ENCODE measurements around the gene TAF11.
"Not testable (repeated sequence)": the region's sequence is repeated elsewhere in the genome, so short reads cannot be mapped to it uniquely, and the experiment has no call there.

The TAF11 gene

DNA sequence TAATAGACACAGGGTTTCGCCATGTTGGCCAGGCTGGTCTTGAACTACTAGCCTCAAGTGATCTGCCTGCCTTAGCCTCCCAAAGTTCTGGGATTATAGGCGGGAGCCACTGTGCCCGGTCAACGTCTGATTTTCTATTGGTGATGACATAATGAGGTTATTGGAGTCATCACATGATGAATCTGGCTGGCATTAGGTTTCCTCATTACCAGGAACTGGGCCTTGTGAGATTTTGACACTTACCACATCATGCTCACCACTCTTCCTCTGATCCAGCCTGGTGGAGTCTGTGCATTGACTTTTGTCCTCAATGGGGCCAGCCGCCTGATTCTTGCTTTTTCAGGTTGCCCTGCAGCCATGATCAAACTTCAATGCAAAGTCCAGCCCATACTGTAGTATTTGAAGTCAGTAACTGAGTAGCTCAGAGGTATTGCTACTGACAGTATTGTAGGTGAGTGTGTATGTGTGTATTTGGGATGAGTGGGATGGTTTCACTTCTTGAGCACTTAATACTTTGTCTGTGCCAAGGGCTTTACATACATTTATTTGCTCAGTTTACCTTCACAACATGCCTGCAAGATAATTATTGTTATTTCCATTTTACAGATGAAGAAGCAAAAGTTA lies 17.3 kb upstream of the TAF11 start:
- no peak for DNase-seq

DNA sequence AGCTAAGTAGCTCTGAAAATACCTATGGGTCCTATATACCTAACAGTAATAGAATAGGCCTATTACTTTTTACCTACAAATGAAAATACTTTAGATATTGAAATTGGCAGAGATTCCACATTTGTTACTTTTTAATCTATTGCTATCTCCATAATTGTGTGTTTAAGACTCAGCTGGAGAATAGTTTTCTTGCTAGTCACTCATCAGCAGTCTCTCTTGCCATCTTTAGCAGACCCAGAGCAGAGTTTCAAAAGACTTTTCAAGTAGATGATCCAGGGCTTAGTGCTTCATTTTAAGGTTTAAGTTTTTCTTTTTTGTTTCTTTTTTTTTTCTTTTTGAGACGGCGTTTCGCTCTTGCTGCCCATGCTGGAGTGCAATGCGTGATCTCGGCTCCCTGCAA lies 14.1 kb upstream of the TAF11 start:
- no peak for DNase-seq

DNA sequence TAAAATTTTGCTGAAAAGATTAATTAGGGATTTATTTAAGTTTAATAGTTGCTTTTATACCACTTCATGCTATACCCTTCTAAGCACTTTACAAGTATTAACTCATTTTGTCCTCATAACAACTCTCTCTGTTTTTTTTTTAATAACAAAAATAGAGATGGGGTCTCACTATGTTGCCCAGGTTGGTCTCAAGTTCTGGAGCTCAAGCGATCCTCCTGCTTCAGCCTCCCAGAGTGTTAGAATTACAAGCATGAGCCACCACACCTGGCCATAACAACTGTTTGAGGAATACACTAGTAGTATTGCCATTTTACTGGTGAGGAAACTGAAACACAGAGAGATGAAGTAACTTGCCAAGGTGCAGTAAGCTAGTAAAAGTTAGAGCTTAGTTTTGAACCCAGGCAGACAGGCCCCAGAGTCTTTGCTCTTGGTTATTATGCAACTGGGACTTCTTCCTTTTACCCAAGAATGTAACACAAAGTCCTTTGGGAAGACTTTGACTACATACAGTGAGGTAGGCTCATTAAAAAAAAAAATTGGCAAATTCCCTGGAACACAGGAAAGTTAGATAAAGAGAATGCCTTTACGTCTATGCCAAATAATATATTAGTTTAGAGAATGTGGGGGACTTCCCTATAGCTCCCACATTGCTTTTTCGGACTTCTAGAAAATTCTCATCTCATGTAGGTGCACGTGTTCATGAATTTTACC lies 12.6 kb upstream of the TAF11 start:
- DNase-seq = no peak

DNA sequence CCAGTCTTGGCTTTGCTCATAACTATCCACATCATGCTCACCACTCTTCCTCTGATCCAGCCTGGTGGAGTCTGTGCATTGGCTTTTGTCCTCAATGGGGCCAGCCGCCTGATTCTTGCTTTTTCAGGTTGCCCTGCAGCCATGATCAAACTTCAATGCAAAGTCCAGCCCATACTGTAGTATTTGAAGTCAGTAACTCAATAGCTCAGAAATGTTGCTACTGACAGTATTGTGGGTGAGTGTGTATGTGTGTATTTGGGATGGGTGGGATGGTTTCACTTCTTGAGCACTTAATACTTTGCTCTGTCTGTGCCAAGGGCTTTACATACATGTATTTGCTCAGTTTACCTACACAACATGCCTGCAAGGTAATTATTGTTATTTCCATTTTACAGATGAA lies 11.9 kb upstream of the TAF11 start:
- not testable (repeated sequence) for DNase-seq

DNA sequence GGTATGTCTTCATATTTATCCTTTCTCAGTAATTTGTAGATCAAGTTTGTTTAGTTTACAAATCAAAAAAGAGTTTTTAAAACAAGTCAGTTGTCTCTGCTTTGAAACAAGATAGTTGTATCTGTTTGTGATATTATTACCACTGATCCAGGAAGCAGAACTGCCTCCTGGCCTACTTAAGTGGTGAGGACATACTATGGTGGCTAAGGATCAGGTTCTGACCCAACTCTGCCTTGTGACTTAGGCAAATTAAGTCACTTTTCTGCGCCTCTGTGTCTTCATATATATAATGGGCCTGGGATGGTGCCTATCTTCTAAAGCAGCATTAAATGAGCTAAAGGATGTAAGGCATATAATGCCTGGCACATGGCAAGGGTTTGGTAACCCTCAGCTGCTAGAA lies 9.9 kb upstream of the TAF11 start:
- DNase-seq = no peak

DNA sequence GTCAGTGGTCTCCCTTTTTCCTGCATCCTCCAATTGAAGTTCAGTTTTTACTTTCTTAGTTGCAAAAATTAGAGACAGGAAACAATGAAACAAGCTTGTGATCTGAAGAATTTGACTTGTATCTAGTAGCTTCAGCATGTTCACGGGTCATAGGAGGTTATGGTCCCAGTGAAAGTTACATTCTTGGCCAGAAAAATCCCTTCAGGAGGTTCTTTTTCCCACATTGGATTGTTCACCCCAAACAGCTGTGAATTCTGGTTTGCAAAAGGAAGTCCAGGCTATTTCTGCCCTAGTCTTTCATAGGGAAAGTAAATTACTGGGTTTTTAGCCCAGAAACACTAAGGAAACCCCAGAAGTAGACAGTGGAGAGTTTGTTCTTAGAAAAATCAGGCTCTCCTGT lies 9.3 kb upstream of the TAF11 start:
- DNase-seq = no peak

DNA sequence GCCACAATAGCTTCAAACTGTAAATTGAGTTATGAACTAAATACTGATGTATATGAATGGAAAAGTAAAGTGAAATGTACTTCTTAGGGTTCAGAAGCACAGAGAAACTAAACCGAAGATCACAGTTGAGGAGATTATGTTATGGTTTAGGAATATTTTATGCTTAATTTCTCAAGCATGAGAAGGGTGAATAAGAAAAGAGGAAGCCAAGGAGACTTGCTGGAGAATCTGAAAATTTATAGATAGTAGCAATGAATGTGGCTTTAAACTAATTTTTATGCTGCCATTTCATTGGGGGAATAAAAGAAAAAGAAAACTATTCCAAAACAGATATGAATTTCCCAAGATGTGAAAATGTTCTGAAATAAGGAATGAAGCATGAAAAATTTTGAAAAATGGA lies 6.9 kb upstream of the TAF11 start:
- no peak for DNase-seq

DNA sequence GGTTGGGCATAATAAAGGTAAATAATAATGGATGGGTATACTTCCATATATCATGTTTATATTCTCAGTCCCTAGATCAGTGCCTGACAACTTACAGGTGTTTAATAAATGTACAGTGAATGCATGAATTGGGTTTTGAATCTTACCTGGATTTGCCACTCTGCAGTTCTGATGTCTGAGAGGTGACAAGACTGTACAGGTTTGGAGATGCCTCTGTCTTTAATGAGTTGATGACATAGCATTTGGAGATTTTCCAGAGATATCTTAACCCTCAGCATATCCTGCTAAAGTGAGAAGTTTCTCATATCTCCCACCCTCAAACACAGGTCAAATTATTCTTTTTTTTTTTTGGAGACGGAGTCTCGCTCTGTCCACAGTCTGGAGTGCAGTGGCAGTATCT lies 3.5 kb upstream of the TAF11 start:
- DNase-seq = no peak

DNA sequence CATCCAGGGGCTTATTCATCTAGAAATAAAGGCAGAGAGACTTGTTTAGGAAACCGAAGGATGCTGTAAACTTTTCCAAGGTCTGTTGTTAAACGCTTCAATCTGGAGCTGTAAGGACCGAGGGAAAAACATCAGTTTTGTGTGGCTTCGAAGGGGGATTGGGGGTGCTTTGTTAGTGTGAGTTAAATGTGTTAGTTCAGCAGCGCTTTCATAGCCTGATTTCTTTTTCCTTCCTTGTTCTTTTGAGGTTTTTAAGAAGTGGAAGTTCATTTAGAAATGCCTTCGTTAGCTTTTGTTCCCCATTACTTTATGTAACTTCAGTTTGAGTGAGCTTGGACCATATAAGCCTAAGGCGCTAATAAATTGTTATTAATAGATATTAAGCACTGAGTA lies 2.7 kb upstream of the TAF11 start:
- no peak for DNase-seq

DNA sequence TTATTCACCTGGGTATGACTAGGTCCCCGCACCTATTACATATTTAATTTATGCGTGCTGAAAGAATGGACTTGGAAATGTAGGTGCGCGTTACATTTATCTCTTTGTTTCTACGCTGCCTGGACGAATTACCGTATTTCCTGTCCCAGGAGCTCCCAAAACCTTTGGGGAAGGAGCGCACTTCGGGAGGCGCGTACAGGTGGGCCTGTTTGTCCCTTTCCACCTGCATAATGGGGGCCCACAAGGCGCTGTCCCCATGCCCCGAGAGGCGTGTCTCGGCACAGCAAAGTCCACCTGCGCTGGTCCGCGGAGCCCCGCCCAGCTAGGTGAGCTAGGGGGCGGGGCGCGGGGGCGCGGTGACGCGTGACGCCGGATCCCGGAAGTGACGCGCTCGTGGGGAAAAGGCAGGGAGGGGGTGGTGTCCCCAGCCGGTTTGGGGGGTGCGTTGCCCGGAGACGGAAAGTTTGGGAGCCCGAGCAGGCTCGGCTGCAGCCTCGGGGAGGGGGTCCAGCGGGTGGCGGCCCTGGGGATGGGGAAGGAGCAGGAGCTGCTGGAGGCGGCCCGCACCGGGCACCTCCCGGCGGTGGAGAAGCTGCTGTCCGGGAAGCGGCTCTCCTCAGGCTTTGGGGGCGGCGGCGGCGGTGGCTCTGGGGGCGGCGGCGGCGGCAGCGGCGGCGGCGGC lies 1.2 kb upstream of the TAF11 start, which contains the start of gene ANKS1A:
TSS of gene ANKS1A (plus strand) at position 382 of the 682 bp plus-strand sequence. CDS start at position 530, 148 bp downstream.
- DNase-seq = peak; percentile 82 to 90 (median 88)

DNA sequence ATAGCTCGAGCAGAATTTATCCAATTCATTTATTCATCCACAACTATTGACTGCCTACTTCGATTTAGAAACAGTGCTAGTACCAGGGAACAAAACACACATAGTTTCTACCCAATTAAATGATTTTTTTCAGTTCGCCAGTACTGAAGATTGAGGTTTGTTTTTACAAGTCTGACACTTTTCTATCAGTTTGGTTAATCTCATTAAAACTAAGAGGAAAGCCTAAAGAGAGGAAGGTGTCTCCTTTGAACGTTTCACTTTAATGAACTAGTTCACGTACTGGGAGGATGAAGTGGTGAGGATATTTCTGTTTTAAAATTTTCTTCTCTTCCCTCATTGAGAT lies 643 bp upstream of the TAF11 start:
- DNase-seq = peak in 1 of 5 experiments; percentile 24

DNA sequence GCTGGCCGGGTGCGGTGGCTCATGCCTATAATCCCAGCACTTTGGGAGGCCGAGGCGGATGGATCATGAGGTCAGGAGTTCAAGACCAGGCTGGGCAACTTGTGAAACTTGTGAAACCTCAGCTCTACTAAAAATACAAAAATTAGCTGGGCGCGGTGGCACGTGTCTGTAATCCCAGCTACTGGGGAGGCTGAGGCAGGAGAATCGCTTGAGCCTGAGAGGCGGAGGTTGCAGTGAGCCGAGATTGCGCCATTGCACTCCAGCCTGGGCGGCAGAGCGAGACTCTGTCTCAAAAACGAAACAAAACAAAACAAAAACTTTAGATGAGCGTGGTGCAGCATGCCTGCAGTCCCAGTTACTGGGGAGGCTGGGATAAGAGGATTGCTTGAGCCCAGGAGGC lies 2.0 kb downstream of the TAF11 start:
- not testable (repeated sequence) for DNase-seq

DNA sequence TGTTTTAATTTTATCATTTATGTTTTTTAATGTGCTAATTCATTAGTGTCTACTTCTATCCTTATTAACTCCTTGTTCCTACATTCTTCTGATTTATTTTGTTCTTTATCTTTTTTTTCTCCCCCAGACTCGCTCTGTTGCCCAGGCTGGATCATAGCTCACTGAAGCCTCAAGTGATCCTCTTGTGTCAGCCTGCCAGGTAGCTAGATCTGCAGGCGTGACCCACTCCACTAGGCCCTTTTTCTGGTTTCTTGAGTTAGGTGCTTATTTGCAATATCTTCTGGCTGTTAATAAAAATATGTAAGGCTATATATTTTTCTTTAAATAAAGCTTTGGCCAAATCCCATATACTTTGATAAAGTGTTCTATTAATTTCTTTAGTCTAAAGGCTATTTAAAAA lies 2.8 kb downstream of the TAF11 start:
- DNase-seq = no peak

DNA sequence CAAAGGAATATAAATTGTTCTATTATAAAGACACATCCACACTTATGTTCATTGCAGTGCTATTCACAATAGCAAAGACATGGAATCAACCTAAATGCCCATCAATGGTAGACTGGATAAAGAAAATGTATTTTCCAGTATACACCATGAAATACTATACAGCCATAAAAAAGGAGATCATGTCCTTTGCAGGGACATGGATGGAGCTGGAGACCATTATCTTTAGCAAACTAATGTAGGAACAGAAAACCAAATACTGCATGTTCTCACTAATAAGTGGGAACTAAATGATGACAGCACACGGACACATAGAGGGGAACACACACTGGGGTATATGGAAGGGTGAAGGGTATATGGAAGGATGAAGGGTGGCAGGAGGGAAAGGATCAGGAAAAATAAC lies 3.8 kb downstream of the TAF11 start:
- DNase-seq = not testable (repeated sequence)

DNA sequence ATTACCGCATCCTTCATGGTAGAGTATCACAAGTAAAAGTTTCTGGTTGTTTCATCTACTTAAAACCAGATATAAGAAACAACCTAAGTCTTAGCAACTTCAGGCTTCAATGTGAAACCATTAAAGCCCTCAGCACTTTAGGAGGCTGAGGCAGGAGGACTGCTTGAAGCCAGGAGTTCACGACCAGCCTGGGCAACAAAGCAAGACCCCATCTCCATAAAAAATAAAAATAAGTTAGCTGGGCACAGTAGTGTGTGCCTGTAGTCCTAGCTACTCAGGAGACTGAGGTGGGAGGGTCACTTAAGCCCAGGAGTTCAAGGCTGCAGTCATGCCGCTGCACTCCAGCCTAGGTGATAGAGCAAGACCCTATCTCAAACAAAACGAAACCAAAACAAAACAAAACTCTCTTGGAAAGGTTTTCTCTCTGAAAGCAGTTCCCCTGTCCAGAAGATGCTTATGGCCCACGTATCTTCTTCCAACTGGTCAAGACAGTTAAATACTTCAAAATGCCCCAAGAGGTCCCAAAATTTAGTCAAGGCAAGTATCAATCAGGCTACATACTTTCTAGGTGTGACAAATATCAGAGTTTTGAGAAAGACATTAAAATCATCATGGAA lies 9.9 kb downstream of the TAF11 start:
- no peak for DNase-seq

DNA sequence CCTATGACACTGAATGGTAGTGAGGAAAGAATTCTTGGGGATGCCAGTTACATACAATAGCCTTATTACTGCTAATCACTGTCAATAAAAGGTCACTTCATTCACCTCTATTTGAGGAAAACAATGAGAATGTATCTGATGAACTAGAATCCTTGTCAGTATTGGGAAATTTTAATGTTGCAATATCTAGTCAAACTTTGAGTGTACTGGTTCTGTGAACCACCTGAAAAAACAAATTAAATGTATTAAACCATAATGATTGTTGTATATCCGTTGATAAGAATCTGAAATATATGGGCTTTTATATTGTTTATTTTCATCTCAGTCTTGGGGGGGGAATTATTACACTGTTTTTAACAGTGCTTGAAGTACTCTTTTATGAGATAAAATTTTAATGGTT lies 10.6 kb downstream of the TAF11 start:
- DNase-seq = no peak

DNA sequence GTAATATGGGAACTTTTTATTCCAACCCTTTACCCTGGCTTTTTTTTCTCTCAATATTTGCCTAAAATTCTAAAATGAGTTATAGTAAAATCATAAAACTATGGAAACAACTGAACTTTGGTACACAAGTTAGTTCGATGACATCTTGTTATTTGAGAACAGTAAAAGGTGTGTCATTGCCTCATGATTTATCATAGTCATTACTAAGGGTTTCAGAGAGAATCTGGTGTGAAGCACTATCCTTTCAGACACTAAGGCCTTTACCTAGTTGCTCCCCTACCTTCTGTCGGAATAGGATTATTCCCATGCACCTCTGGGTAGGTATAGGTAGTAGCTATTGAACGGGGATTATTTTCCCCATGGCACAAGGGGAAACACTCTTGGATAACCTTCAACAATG lies 11.4 kb downstream of the TAF11 start:
- DNase-seq = no peak

DNA sequence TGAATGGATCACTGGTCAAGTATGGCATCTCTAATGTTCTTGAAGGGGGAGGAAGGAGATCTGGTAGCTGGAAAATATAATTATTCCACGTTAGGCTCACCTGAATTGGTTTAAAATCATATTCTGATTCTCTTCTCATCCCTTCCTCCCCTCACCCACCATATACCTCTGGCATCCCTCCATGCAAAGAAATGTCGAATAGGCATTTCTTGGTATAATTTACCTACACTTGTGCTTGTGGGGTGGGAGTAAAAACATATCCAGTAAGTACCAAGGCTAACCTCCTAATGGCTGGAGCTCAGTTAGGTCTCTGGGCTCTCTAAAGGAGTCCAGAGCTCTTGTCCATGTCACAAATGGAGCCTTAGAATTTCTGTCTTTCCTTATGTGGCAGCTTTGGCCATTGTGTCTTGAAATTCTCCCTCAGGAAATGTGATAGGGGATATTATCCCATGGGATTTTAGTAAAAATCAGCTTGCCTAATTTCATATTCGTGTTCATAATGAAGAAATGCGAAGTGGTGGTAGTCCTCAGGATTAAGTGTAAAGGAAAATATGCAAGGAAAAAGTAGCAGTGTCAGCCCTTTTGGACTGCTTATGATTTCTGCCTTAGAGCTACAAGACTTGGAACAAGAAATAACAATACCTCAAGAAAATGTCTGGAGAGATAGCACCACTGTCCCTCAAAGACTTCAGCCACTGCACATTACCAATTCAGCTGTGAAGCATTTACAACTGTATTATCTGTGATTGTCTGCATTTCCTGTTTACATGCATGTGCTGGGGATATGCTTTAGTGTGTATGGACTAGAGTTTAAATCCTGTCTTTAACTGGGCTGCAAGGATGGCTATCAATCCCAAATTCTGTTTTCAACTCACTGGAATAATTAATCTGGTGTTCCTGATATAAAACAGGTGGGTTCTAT lies 12.3 kb downstream of the TAF11 start:
- no peak for DNase-seq

DNA sequence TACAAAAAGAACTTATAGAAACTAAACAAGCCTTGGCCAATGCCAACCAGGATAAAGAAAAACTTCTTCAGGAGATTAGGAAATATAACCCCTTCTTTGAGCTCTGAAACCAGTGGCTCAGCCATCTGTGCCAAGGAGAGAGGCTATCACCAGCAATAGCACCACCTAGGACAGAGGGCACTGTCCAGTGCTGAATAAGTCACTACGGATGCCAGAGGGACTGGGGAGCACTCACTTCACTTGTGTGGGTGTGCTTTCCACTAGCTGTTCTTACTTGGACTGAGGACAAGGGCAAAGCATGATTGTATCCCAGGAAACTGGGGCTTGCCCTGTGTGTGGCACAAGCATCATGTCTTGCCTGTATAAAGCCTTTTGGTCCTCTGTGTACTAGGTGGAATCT lies 15.5 kb downstream of the TAF11 start:
- no peak for DNase-seq

DNA sequence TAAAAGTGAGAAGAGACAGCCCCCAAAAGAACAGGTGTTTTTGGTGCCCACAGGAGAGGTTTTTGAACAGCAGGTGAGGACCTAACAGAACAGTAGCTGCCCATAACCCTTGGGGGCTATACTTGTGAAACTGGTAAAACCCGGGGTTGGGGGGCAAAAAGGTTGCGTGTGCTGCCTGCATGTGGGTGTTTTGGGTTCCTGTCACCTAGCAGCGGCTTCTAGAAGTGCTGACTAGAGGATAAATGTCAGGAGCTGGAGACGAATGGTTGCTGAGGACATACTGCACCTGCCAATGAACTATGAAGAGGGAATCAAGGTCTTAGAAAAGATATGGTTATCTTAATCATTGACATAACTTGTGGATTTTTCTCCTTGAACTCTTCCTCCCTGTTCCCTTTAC lies 16.0 kb downstream of the TAF11 start:
- no peak for DNase-seq

DNA sequence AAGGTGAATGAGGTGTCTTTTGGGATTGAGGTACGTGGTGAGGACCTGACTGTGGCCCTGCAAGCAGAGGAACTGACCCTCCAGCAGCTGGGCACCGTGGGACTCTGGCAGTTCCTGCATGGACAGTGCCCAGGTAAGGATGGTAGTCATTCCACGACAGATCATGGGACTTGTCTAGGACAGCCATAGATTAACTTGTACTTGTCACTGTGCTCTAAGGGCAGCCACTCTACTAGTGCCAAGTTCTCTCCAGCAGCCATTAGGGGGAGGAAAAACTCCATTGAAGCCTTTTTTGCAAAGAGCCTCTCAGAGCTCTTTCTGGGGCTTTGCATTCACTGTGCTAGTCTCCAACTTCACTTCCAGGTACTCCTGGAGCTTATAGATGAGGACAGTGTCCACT lies 20.4 kb downstream of the TAF11 start:
- peak in 1 of 5 experiments; percentile 14 for DNase-seq

DNA sequence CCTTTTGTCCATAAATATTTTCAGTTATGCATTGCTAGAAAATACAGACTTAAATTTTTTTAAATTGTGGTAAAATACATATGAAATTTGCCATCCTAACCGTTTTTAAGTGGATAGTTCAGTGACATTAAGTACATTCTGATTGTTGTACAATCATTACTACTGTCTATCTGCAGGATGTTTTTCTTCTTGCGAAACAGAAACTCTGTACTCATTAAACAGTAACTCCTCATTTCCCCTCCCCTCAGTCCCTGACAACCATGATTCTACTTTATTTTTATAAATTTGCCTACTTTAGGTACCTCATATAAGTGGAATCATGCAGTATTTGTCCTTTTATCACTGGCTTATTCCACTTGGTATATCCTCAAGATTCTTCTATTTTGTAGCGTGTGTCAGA lies 21.3 kb downstream of the TAF11 start:
- no peak for DNase-seq

DNA sequence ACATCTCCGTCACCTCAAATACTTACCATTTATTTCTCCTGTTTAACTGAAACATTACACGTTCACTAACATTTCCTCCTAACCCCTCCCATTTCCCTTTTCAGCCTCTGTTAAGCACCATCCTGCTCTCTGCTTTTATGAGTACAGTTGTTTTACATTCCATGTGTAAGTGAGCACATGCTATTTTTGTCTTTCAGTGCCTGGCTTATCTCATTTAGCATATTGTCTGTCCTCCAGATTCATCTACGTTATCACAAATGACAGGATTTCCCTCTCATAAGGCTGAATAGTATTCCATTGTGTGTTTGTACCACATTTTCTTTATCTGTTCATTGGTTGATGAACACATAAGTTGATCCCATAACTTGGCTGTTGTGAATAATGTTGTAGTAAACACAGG lies 22.7 kb downstream of the TAF11 start:
- DNase-seq = no peak

All from T-helper 2 cell (primary cell).